G401 (cell line): ENCODE results near the gene PRMT5. TPM values are rescaled to one million over a fixed set of nuclear protein-coding genes. Genes with fewer than 3 reads are reported as not detected.
"Not testable (repeated sequence)": the region's sequence is repeated elsewhere in the genome, so short reads cannot be mapped to it uniquely, and the experiment has no call there.

Source experiments
- DNase-seq: peaks from one replicate; pipeline ENCODE4 v3.0.0-alpha.2; 2015; ENCODE audit warnings: low spot score
- in situ Hi-C: cut with HindIII; loops from 2 replicates; pipeline ENCODE4 v1.10.0; 2016; ENCODE audit warnings: low sequenced_read_pairs, mixed read lengths
- total RNA-seq: library from RNA; depleted of rRNA; stranded (reverse); fragments of >200 nt; shearing (Covaris generic); gene quantifications from 2 replicates; pipeline ENCODE4 v1.2.3, GENCODE V29; 2014

Gene PRMT5
- total RNA-seq, 1 experiment from 2014 or later, result 206 TPM

GRCh38 chr14:22945642-22946041 lies 16.5 kb upstream of the PRMT5 start:
- in situ Hi-C loops, result no loop called here
- DNase-seq, result no peak

- DNase-seq, result no peak
- in situ Hi-C loops, result no loop called here
Observed at GRCh38 chr14:22939684-22940083, 10.5 kb upstream of the PRMT5 start.

GRCh38 chr14:22935156-22935555 lies 6.0 kb upstream of the PRMT5 start:
- DNase-seq, result no peak
- in situ Hi-C loops, result no loop called here

- in situ Hi-C loops, result no loop called here
Observed at GRCh38 chr14:22932146-22932545, 3.0 kb upstream of the PRMT5 start.

GRCh38 chr14:22929961-22930364 lies 787 bp upstream of the PRMT5 start:
- DNase-seq, result no peak
- in situ Hi-C loops, result no loop called here

More at GRCh38 chr14:22932146-22932545, 3.0 kb upstream of the PRMT5 start:
- no peak for DNase-seq

- in situ Hi-C loops, result no loop called here
- DNase-seq, result no peak
Observed at GRCh38 chr14:22928237-22929103, 706 bp downstream of the PRMT5 start.

GRCh38 chr14:22926316-22926715 lies 2.9 kb downstream of the PRMT5 start:
- no peak for DNase-seq
- in situ Hi-C loops, result no loop called here

- DNase-seq, result no peak
- in situ Hi-C loops, result no loop called here
Observed at GRCh38 chr14:22925513-22925912, 3.7 kb downstream of the PRMT5 start.

- DNase-seq, result no peak
- in situ Hi-C loops, result no loop called here
Observed at GRCh38 chr14:22923746-22924145, 5.4 kb downstream of the PRMT5 start.

GRCh38 chr14:22922294-22922693 lies 6.9 kb downstream of the PRMT5 start:
- DNase-seq, result no peak
- in situ Hi-C loops, result no loop called here

GRCh38 chr14:22920697-22921096 lies 8.5 kb downstream of the PRMT5 start:
- in situ Hi-C loops, result no loop called here
- DNase-seq, result no peak

- no peak for DNase-seq
Observed at GRCh38 chr14:22919601-22919921, 9.6 kb downstream of the PRMT5 start.

GRCh38 chr14:22918804-22919600 lies 10.2 kb downstream of the PRMT5 start, which contains the start of gene RBM23:
TSS of gene RBM23 (minus strand) at chr14:22919149.
- in situ Hi-C loops, result no loop called here
- peak; percentile 100 for DNase-seq

More at GRCh38 chr14:22919601-22919921, 9.6 kb downstream of the PRMT5 start:
- in situ Hi-C loops, result no loop called here

GRCh38 chr14:22915886-22916521 lies 13.2 kb downstream of the PRMT5 start:
- in situ Hi-C loops, result no loop called here

GRCh38 chr14:22914836-22915235 lies 14.3 kb downstream of the PRMT5 start:
- in situ Hi-C loops, DNase-seq: not testable (repeated sequence)

More at GRCh38 chr14:22915886-22916521, 13.2 kb downstream of the PRMT5 start:
- DNase-seq, result no peak

- no peak for DNase-seq
- in situ Hi-C loops, result no loop called here
Observed at GRCh38 chr14:22910916-22911315, 18.3 kb downstream of the PRMT5 start.

- no peak for DNase-seq
- in situ Hi-C loops, result no loop called here
Observed at GRCh38 chr14:22908601-22909000, 20.6 kb downstream of the PRMT5 start.

- in situ Hi-C loops, result no loop called here
- no peak for DNase-seq
Observed at GRCh38 chr14:22907429-22907828, 21.7 kb downstream of the PRMT5 start.

GRCh38 chr14:22906073-22906472 lies 23.1 kb downstream of the PRMT5 start:
- DNase-seq, result no peak
- in situ Hi-C loops, result no loop called here

GRCh38 chr14:22905627-22906026 lies 23.5 kb downstream of the PRMT5 start:
- DNase-seq, result no peak
- in situ Hi-C loops, result no loop called here
